ENCODE results near the gene FGF8. TPM values are rescaled to one million over a fixed set of nuclear protein-coding genes. Genes with fewer than 3 reads are reported as not detected.

The FGF8 gene
- total and polyA plus RNA-seq, 4 donors = 0.42 TPM; not detected in 3

DNA sequence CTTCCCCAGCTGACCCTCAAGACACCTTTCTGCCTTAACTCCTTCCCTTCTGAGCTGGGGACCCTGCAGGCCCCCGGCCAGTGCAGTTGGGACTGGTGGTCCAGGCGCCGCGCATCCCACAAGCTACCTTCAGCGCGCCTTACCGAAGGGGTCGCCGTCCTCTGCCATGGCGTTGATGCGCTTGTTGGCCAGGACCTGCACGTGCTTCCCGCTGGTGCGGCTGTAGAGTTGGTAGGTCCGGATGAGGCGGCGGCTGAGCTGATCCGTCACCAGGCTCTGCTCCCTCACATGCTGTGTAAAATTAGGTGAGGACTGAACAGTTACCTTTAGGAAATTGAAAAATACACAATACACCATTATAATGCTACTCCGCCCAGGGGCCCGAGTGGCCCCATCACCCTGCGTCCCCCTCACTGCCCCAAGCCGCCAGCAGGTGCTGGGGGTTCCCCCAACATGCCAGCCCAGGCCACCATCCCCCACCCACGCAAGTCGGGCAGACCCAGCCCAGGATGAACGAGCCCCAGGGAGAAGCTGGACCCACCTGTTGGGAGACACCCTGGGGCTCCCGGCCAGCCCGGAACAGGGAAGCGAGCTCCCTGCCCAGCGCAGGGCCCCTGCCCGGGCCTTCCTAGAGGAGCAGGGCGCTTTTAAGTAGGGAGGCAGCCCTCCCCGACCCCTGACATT, 1.2 kb downstream of the FGF8 start:
- 12% methylated on average over 32 of the region's 32 CpGs for WGBS
- DNase-seq (ENCODE audit: low spot score) = no peak
- no peak overlapping the region for H3K4me3 ChIP-seq (ENCODE audit: low read depth in 1 of 3, low read length in 3 of 3)

DNA sequence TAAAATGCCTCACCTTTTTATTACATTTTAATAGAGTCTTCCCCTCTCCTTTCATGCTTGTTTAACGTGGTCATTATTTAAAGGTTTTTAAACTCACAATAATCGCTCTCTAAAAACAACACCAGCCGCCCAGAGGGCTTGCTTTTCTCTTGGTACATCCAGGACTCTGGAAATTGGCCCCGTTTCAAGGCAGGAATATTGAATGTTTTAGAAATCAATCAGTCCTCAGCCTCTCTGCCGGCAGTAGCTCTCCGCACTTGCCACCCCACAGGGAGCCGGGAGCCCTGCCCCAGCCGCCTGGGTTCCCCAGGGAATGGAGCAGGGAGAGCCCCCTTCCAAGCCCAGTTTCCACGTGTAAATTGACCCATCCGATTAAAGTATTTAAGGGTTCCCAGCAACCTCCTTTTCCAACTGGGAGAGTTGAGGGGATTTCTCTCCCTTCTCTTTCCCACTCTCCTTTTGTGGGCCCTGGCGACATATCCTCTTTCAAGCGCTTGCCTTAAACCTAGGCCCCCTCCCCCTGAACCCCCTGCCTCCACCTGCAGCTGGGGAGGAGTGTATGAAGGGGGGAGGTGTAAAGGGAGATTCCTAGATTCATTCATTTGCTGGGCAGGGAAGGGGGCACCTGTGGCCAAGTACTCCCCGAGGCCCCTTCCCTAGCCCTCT, 1.9 kb downstream of the FGF8 start:
- H3K9me3 ChIP-seq (ENCODE audit: control insufficient read depth in 4 of 4, low read length in 3 of 4) = no peaks in the 10 kb centered on the region
- 13% methylated on average over 13 of the region's 13 CpGs for WGBS
- H3K9ac ChIP-seq (ENCODE audit: low read depth in 1 of 2, low read length in 2 of 2) = no peak overlapping the region
- TF ChIP-seq, protein P1, sequence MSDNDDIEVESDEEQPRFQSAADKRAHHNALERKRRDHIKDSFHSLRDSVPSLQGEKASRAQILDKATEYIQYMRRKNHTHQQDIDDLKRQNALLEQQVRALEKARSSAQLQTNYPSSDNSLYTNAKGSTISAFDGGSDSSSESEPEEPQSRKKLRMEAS (IDR thresholded peaks at IDR 0.05) = no peak
- no peak for TF ChIP-seq NR2F2 (IDR thresholded peaks at IDR 0.05)
- no peak for TF ChIP-seq EGR1 (IDR thresholded peaks at IDR 0.05; ENCODE audit: low read depth in 2 of 2)
- TF ChIP-seq RXRA (IDR thresholded peaks at IDR 0.05) = no peak
- no peak overlapping the region for H3K4me3 ChIP-seq (ENCODE audit: low read depth in 1 of 3, low read length in 3 of 3)
- DNase-seq (ENCODE audit: low spot score) = no peak
- peaks cover 4 to 16% (median 10%) of the 10 kb centered on the region in 4 donors for H3K4me1 ChIP-seq (ENCODE audit: control insufficient read depth in 4 of 4, insufficient read depth in 4 of 4, low read length in 3 of 4)
- H3K27ac ChIP-seq (ENCODE audit: low read depth in 1 of 2, low read length in 2 of 2) = no peak overlapping the region
- H3K36me3 ChIP-seq (ENCODE audit: control insufficient read depth in 4 of 4, insufficient read depth in 3 of 4, low read depth in 1 of 4, low read length in 3 of 4) = no peaks in the 10 kb centered on the region
- H3K27me3 ChIP-seq (ENCODE audit: control insufficient read depth in 4 of 4, insufficient read depth in 4 of 4, low read length in 3 of 4) = peaks cover 0 to 21% (median 4%) of the 10 kb centered on the region in 4 donors

More for the DNA sequence above, 1.2 kb downstream of the FGF8 start:
- H3K36me3 ChIP-seq (ENCODE audit: control insufficient read depth in 4 of 4, insufficient read depth in 3 of 4, low read depth in 1 of 4, low read length in 3 of 4) = no peaks in the 10 kb centered on the region
- no peaks in the 10 kb centered on the region for H3K9me3 ChIP-seq (ENCODE audit: control insufficient read depth in 4 of 4, low read length in 3 of 4)
- no peak overlapping the region for H3K27ac ChIP-seq (ENCODE audit: low read depth in 1 of 2, low read length in 2 of 2)
- peaks cover 0 to 21% (median 3%) of the 10 kb centered on the region in 4 donors for H3K27me3 ChIP-seq (ENCODE audit: control insufficient read depth in 4 of 4, insufficient read depth in 4 of 4, low read length in 3 of 4)
- no peak for TF ChIP-seq HNF4G (IDR thresholded peaks at IDR 0.05)
- TF ChIP-seq FOXA1 (IDR thresholded peaks at IDR 0.05) = no peak
- no peak overlapping the region for H3K9ac ChIP-seq (ENCODE audit: low read depth in 1 of 2, low read length in 2 of 2)
- peaks cover 11 to 23% (median 15%) of the 10 kb centered on the region in 4 donors for H3K4me1 ChIP-seq (ENCODE audit: control insufficient read depth in 4 of 4, insufficient read depth in 4 of 4, low read length in 3 of 4)

DNA sequence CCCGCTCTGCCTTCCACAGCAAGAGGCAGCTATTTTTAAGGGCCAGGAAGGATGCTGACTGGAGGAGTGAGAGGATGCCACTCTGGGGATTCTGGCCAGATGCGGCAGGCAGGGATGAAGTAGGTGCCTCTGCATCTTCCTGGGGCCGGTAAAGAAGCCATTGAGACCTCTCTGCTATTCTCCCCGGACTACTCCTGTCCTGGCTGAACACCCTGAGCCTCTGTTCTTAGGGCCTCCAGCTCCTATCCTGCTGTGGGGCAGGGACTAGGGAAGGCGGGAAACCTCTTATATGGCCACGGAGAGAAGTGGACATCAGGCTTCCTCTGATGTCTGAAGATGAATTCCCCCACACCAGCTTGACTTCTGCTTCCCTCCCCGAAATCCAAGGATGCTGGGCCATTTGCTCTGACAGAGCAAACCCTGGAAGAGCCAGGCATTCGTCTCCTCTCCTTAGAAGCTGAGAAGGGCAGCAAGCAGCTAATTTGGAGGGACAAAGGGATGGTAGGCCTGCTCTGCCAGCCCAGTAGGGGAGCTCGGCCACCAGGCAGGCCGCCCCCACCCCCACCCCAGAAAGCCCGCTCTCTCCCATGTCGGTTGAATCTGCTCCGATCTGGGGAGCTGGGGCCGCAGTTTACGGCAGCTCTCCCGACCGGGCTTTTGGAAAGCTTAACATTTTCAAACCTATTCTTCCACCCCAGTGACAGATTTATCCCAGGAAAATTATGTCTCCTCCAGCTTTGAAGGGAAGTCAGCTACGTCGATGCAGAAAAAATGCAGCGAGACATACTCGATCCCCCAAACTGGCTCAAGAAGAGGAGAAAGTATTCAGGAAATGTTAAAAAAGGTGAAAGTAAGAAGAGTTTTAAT, 2.8 kb downstream of the FGF8 start:
- Histone ChIP-seq H3K27ac (ENCODE audit: low read depth in 1 of 2, low read length in 2 of 2) (no peak overlapping the region), H3K9ac (ENCODE audit: low read depth in 1 of 2, low read length in 2 of 2) (no peak overlapping the region), H3K9me3 (ENCODE audit: control insufficient read depth in 4 of 4, low read length in 3 of 4) (no peaks in the 10 kb centered on the region), H3K27me3 (ENCODE audit: control insufficient read depth in 4 of 4, insufficient read depth in 4 of 4, low read length in 3 of 4) (peaks cover 0 to 18% (median 5%) of the 10 kb centered on the region in 4 donors), H3K4me1 (ENCODE audit: control insufficient read depth in 4 of 4, insufficient read depth in 4 of 4, low read length in 3 of 4) (peaks cover 0 to 10% (median 5%) of the 10 kb centered on the region in 4 donors), H3K4me3 (ENCODE audit: low read depth in 1 of 3, low read length in 3 of 3) (no peak overlapping the region), H3K36me3 (ENCODE audit: control insufficient read depth in 4 of 4, insufficient read depth in 3 of 4, low read depth in 1 of 4, low read length in 3 of 4) (no peaks in the 10 kb centered on the region)
- DNase-seq (ENCODE audit: low spot score) = no peak
- WGBS = 29% methylated on average over 21 of the region's 21 CpGs
- TF ChIP-seq GABPA (IDR thresholded peaks at IDR 0.05 in 1 of 2, conservative IDR thresholded peaks at IDR 0.05 in 1 of 2) = no peak

DNA sequence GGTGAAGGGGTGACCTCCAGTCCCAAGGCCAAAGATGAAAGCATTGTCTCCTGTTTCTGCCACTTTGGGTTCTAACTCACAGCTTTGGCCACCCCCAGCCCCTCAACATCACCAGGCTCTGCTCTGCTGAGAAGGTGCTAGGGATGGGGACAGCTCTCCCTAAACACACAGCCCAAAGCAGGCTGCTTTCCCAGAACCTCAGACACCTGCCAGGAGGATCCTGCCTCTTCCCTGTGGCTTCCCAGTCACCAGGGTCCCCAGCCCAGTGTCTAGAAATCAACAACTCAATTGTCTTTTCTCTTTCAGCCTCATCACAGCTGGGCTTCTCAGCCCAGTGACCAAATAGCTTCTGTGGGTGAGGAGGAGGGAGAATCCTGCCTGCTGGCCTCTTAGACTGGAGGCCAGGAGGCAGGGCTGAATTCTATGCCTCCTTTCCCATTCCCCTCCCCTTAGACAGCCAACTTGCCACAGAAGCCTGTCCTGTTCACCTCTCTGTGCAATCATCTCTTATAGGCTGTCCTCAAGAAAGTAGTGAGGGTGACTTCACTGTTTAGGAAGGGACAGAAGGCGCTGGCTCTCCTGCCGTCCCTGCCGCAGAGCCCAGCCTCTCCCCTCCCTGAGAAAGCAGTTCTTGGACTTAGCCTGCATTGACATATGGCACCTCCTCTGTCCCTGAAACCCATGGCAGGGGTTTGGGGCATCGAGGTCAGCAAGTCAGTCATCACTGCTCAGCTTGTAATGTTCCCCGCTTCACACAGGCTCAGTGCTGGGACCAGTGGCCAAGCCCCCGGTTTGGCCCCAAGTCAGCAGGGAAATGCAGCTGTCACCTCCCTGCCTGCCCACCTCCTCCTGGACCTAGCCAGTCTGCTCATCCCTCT, 3.7 kb downstream of the FGF8 start:
- peaks cover 0 to 12% (median 4%) of the 10 kb centered on the region in 4 donors for H3K27me3 ChIP-seq (ENCODE audit: control insufficient read depth in 4 of 4, insufficient read depth in 4 of 4, low read length in 3 of 4)
- DNase-seq (ENCODE audit: low spot score) = no peak
- WGBS = 80% methylated on average over 6 of the region's 6 CpGs
- TF ChIP-seq HNF4G (IDR thresholded peaks at IDR 0.05) (no peak), SP1 (IDR thresholded peaks at IDR 0.05) (no peak)
- TF ChIP-seq, protein P2, sequence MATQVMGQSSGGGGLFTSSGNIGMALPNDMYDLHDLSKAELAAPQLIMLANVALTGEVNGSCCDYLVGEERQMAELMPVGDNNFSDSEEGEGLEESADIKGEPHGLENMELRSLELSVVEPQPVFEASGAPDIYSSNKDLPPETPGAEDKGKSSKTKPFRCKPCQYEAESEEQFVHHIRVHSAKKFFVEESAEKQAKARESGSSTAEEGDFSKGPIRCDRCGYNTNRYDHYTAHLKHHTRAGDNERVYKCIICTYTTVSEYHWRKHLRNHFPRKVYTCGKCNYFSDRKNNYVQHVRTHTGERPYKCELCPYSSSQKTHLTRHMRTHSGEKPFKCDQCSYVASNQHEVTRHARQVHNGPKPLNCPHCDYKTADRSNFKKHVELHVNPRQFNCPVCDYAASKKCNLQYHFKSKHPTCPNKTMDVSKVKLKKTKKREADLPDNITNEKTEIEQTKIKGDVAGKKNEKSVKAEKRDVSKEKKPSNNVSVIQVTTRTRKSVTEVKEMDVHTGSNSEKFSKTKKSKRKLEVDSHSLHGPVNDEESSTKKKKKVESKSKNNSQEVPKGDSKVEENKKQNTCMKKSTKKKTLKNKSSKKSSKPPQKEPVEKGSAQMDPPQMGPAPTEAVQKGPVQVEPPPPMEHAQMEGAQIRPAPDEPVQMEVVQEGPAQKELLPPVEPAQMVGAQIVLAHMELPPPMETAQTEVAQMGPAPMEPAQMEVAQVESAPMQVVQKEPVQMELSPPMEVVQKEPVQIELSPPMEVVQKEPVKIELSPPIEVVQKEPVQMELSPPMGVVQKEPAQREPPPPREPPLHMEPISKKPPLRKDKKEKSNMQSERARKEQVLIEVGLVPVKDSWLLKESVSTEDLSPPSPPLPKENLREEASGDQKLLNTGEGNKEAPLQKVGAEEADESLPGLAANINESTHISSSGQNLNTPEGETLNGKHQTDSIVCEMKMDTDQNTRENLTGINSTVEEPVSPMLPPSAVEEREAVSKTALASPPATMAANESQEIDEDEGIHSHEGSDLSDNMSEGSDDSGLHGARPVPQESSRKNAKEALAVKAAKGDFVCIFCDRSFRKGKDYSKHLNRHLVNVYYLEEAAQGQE (IDR thresholded peaks at IDR 0.05) = no peak
- TF ChIP-seq, protein P3, sequence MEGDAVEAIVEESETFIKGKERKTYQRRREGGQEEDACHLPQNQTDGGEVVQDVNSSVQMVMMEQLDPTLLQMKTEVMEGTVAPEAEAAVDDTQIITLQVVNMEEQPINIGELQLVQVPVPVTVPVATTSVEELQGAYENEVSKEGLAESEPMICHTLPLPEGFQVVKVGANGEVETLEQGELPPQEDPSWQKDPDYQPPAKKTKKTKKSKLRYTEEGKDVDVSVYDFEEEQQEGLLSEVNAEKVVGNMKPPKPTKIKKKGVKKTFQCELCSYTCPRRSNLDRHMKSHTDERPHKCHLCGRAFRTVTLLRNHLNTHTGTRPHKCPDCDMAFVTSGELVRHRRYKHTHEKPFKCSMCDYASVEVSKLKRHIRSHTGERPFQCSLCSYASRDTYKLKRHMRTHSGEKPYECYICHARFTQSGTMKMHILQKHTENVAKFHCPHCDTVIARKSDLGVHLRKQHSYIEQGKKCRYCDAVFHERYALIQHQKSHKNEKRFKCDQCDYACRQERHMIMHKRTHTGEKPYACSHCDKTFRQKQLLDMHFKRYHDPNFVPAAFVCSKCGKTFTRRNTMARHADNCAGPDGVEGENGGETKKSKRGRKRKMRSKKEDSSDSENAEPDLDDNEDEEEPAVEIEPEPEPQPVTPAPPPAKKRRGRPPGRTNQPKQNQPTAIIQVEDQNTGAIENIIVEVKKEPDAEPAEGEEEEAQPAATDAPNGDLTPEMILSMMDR (IDR thresholded peaks at IDR 0.05; ENCODE audit: low read depth, low read length, missing input control) = no peak

More for the DNA sequence above, 3.7 kb downstream of the FGF8 start:
- Histone ChIP-seq H3K27ac (ENCODE audit: low read depth in 1 of 2, low read length in 2 of 2) (no peak overlapping the region), H3K4me3 (ENCODE audit: low read depth in 1 of 3, low read length in 3 of 3) (no peak overlapping the region), H3K4me1 (ENCODE audit: control insufficient read depth in 4 of 4, insufficient read depth in 4 of 4, low read length in 3 of 4) (peaks cover 0 to 10% (median 5%) of the 10 kb centered on the region in 4 donors), H3K9me3 (ENCODE audit: control insufficient read depth in 4 of 4, low read length in 3 of 4) (no peaks in the 10 kb centered on the region), H3K9ac (ENCODE audit: low read depth in 1 of 2, low read length in 2 of 2) (no peak overlapping the region), H3K36me3 (ENCODE audit: control insufficient read depth in 4 of 4, insufficient read depth in 3 of 4, low read depth in 1 of 4, low read length in 3 of 4) (no peaks in the 10 kb centered on the region)

All from liver (tissue), 9 donors.